Panc1 (cell line): ENCODE data around the gene FOS.

Source experiments
- POLR2AphosphoS5 ChIP-seq: IDR thresholded peaks from 2 replicates; pipeline ENCODE4 v1.6.1; 2012; ENCODE audit warnings: mild to moderate bottlenecking, low read depth, low read length, moderate library complexity
- SIN3A ChIP-seq: IDR thresholded peaks from 2 replicates; pipeline ENCODE4 v1.6.1; 2012; ENCODE audit warnings: low read depth, mild to moderate bottlenecking, low read length, moderate library complexity, borderline replicate concordance; ENCODE audit not compliant: insufficient read depth
- TF ChIP-seq, protein P1 (sequence below): fragments of 450-650 bp; IDR thresholded peaks from 2 replicates; pipeline ENCODE4 v1.5.1; 2017; ENCODE audit warnings: mild to moderate bottlenecking
- TF ChIP-seq, protein P2 (sequence below), 2 experiments: IDR thresholded peaks; 2 replicates each; pipeline ENCODE4 v1.6.1; 2011 to 2012; ENCODE audit warnings: low read depth in 2 of 2, control low read depth in 1 of 2, low read length in 1 of 2, mild to moderate bottlenecking in 1 of 2, moderate library complexity in 1 of 2; ENCODE audit not compliant: insufficient read depth in 1 of 2

DNA sequence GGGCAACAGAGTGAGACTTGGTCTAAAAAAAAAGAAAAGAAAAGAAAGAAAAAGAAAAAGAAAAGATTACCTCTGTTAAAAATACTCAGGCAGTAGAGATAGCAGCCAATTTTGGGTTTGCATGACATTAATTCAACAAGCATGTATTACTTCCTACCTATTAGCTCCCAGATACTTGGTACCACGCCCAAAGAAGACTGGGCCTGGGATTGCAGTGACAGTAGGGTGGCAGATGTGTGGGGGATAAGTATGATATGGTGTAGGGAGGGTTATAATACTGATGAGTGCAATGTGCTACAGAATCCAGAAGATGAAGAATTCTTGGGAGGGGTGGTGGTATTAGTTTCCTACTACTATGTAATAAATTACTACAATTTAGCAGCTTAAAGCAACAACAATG, 46.4 kb upstream of the FOS start:
- TF ChIP-seq, protein P1, sequence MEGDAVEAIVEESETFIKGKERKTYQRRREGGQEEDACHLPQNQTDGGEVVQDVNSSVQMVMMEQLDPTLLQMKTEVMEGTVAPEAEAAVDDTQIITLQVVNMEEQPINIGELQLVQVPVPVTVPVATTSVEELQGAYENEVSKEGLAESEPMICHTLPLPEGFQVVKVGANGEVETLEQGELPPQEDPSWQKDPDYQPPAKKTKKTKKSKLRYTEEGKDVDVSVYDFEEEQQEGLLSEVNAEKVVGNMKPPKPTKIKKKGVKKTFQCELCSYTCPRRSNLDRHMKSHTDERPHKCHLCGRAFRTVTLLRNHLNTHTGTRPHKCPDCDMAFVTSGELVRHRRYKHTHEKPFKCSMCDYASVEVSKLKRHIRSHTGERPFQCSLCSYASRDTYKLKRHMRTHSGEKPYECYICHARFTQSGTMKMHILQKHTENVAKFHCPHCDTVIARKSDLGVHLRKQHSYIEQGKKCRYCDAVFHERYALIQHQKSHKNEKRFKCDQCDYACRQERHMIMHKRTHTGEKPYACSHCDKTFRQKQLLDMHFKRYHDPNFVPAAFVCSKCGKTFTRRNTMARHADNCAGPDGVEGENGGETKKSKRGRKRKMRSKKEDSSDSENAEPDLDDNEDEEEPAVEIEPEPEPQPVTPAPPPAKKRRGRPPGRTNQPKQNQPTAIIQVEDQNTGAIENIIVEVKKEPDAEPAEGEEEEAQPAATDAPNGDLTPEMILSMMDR, result no peak
- TF ChIP-seq POLR2AphosphoS5, result no peak
- no peak for TF ChIP-seq SIN3A
- TF ChIP-seq, protein P2, sequence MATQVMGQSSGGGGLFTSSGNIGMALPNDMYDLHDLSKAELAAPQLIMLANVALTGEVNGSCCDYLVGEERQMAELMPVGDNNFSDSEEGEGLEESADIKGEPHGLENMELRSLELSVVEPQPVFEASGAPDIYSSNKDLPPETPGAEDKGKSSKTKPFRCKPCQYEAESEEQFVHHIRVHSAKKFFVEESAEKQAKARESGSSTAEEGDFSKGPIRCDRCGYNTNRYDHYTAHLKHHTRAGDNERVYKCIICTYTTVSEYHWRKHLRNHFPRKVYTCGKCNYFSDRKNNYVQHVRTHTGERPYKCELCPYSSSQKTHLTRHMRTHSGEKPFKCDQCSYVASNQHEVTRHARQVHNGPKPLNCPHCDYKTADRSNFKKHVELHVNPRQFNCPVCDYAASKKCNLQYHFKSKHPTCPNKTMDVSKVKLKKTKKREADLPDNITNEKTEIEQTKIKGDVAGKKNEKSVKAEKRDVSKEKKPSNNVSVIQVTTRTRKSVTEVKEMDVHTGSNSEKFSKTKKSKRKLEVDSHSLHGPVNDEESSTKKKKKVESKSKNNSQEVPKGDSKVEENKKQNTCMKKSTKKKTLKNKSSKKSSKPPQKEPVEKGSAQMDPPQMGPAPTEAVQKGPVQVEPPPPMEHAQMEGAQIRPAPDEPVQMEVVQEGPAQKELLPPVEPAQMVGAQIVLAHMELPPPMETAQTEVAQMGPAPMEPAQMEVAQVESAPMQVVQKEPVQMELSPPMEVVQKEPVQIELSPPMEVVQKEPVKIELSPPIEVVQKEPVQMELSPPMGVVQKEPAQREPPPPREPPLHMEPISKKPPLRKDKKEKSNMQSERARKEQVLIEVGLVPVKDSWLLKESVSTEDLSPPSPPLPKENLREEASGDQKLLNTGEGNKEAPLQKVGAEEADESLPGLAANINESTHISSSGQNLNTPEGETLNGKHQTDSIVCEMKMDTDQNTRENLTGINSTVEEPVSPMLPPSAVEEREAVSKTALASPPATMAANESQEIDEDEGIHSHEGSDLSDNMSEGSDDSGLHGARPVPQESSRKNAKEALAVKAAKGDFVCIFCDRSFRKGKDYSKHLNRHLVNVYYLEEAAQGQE (IDR thresholded peaks at IDR 0.05; ENCODE audit: insufficient read depth in 1 of 2, low read depth in 2 of 2, low read length in 1 of 2), result no peak
